Activated effector memory CD4-positive, alpha-beta T cell treated with anti-CD3 and anti-CD28 coated beads, Interleukin-2, amount 50 U/mL, for 16 hours (primary cell): Measurements from ENCODE around the gene IARS2.
"Not testable (repeated sequence)": the region's sequence is repeated elsewhere in the genome, so short reads cannot be mapped to it uniquely, and the experiment has no call there.

Experiments
- DNase-seq: peaks from one replicate; pipeline ENCODE4 v3.0.0-alpha.2; 2020

The IARS2 gene

GRCh38 chr1:220169887-220170286 lies 76.0 kb downstream of the IARS2 start:
- not testable (repeated sequence) for DNase-seq

- no peak for DNase-seq
These were observed 77.0 kb downstream of the IARS2 start for GRCh38 chr1:220170836-220171526.

DNA sequence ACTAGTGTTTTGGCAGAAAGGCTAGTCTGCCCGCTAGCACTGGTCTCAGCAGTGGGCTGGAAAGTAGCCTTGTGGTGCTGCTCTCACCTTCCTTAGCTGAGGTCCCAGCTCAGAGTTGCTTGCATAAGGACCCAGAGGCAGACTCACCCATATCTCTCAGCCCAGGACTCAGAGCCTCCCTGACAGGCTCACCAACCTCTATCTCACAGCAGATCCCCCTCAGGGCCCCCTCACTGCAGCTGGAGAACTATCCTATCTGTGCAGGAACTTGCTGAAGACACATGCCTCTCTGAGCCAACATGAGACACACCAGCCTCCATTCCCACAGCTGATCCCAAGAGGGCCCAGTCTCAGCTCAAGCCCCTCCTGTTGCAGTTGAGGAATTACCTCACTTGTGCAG lies 82.6 kb downstream of the IARS2 start:
- no peak for DNase-seq

- DNase-seq: no peak
These were observed 88.2 kb downstream of the IARS2 start for GRCh38 chr1:220182111-220182510.

- DNase-seq: no peak
These were observed 88.7 kb downstream of the IARS2 start for GRCh38 chr1:220182656-220183055.

GRCh38 chr1:220184506-220184905 lies 90.6 kb downstream of the IARS2 start:
- DNase-seq: no peak

- DNase-seq: no peak
These were observed 92.8 kb downstream of the IARS2 start for GRCh38 chr1:220186752-220187151.

DNA sequence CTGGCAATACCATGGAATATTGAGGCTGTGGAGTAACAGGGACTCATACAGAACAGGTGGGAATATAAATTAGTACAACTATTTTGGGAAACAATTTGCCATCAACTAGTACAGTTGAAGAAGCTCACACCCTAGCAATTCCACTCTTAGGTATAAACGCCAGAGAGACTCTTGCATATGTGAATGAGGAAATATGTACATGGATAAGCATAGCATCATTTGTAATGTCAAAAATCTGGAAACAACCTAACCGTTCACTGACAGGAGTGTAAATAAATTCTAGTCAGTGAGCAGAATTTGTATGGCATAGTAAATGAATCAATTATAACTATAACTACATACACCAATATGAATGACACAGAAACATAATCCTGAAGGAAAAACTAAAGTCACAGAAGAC lies 94.6 kb downstream of the IARS2 start:
- no peak for DNase-seq

GRCh38 chr1:220189750-220190347 lies 95.9 kb downstream of the IARS2 start:
- no peak for DNase-seq

- no peak for DNase-seq
These were observed 101.8 kb downstream of the IARS2 start for GRCh38 chr1:220195701-220196100.
